Measurements from ENCODE around the gene MACROD2.
"Not testable (repeated sequence)": the region's sequence is repeated elsewhere in the genome, so short reads cannot be mapped to it uniquely, and the experiment has no call there.

- not testable (repeated sequence) for TF ChIP-seq ZNF274 (IDR thresholded peaks at IDR 0.05; ENCODE audit: low read depth, low read length); YY1 (IDR thresholded peaks at IDR 0.05; ENCODE audit: insufficient read depth, insufficient read length)
Observed at GRCh38 chr20:14467104-14467827, 471.9 kb downstream of the MACROD2 start.
